ENCODE results near the gene TATDN3. TPM values are rescaled to one million over a fixed set of nuclear protein-coding genes. Genes with fewer than 3 reads are reported as not detected.

Gene TATDN3
- total RNA-seq, 1 donor from 2014 or later: 21.7 TPM

GRCh38 chr1:212780759-212781158 is 10.9 kb upstream of the TATDN3 start:
- no peak for DNase-seq (ENCODE audit: low read depth)
- TF ChIP-seq CTCF (IDR thresholded peaks at IDR 0.05; ENCODE audit: insufficient read depth, low read length, poor library complexity, severe bottlenecking): no peak
- no peaks in the 10 kb centered on the region for H3K27me3 ChIP-seq (ENCODE audit: control insufficient read depth, insufficient read depth, low read length)
- H3K36me3 ChIP-seq (ENCODE audit: control insufficient read depth, insufficient read depth, low read length): no peaks in the 10 kb centered on the region
- no peak overlapping the region for H3K4me3 ChIP-seq (ENCODE audit: low read depth, low read length)

GRCh38 chr1:212781225-212781624 is 10.5 kb upstream of the TATDN3 start:
- H3K36me3 ChIP-seq (ENCODE audit: control insufficient read depth, insufficient read depth, low read length): no peaks in the 10 kb centered on the region
- H3K4me3 ChIP-seq (ENCODE audit: low read depth, low read length): no peak overlapping the region
- TF ChIP-seq CTCF (IDR thresholded peaks at IDR 0.05; ENCODE audit: insufficient read depth, low read length, poor library complexity, severe bottlenecking): no peak
- DNase-seq (ENCODE audit: low read depth): no peak
- H3K27me3 ChIP-seq (ENCODE audit: control insufficient read depth, insufficient read depth, low read length): no peaks in the 10 kb centered on the region

- H3K27me3 ChIP-seq (ENCODE audit: control insufficient read depth, insufficient read depth, low read length): no peaks in the 10 kb centered on the region
- no peak overlapping the region for H3K4me3 ChIP-seq (ENCODE audit: low read depth, low read length)
- DNase-seq (ENCODE audit: low read depth): no peak
- H3K36me3 ChIP-seq (ENCODE audit: control insufficient read depth, insufficient read depth, low read length): no peaks in the 10 kb centered on the region
- TF ChIP-seq CTCF (IDR thresholded peaks at IDR 0.05; ENCODE audit: insufficient read depth, low read length, poor library complexity, severe bottlenecking): peak; percentile 38
Observed at GRCh38 chr1:212782422-212783154, 9.1 kb upstream of the TATDN3 start.

- no peak for DNase-seq (ENCODE audit: low read depth)
- H3K36me3 ChIP-seq (ENCODE audit: control insufficient read depth, insufficient read depth, low read length): no peaks in the 10 kb centered on the region
- no peak for TF ChIP-seq CTCF (IDR thresholded peaks at IDR 0.05; ENCODE audit: insufficient read depth, low read length, poor library complexity, severe bottlenecking)
- H3K27me3 ChIP-seq (ENCODE audit: control insufficient read depth, insufficient read depth, low read length): no peaks in the 10 kb centered on the region
- H3K4me3 ChIP-seq (ENCODE audit: low read depth, low read length): no peak overlapping the region
Observed at GRCh38 chr1:212783976-212784375, 7.7 kb upstream of the TATDN3 start.

- no peak for DNase-seq (ENCODE audit: low read depth)
- no peak for TF ChIP-seq CTCF (IDR thresholded peaks at IDR 0.05; ENCODE audit: insufficient read depth, low read length, poor library complexity, severe bottlenecking)
Observed at GRCh38 chr1:212785871-212786270, 5.8 kb upstream of the TATDN3 start.

GRCh38 chr1:212791261-212791675 is 426 bp upstream of the TATDN3 start:
- no peak for TF ChIP-seq CTCF (IDR thresholded peaks at IDR 0.05; ENCODE audit: insufficient read depth, low read length, poor library complexity, severe bottlenecking)
- Histone ChIP-seq H3K27me3 (ENCODE audit: control insufficient read depth, insufficient read depth, low read length) (no peaks in the 10 kb centered on the region), H3K4me3 (ENCODE audit: low read depth, low read length) (peak overlapping the region; percentile 74), H3K36me3 (ENCODE audit: control insufficient read depth, insufficient read depth, low read length) (no peaks in the 10 kb centered on the region)
- DNase-seq (ENCODE audit: low read depth): no peak

More at GRCh38 chr1:212785871-212786270, 5.8 kb upstream of the TATDN3 start:
- no peak overlapping the region for H3K4me3 ChIP-seq (ENCODE audit: low read depth, low read length)
- H3K36me3 ChIP-seq (ENCODE audit: control insufficient read depth, insufficient read depth, low read length): no peaks in the 10 kb centered on the region
- no peaks in the 10 kb centered on the region for H3K27me3 ChIP-seq (ENCODE audit: control insufficient read depth, insufficient read depth, low read length)
